Stimulated activated CD4-positive, alpha-beta T cell treated with anti-CD3 and anti-CD28 coated beads, Interleukin-2, amount 100 ng/mL, for 4 hours (primary cell): ENCODE data around the gene ITPA.

Source experiments
- DNase-seq: peaks from one replicate; pipeline ENCODE4 v3.0.0-alpha.2; 2020; ENCODE audit warnings: low read depth

ITPA gene

GRCh38 chr20:3209257-3209945 is at the start of gene ITPA:
Gene ITPA (plus strand): TSS chr20:3209498. CDS start chr20:3209552, 54 bp downstream.
- peak; percentile 22 for DNase-seq

DNA sequence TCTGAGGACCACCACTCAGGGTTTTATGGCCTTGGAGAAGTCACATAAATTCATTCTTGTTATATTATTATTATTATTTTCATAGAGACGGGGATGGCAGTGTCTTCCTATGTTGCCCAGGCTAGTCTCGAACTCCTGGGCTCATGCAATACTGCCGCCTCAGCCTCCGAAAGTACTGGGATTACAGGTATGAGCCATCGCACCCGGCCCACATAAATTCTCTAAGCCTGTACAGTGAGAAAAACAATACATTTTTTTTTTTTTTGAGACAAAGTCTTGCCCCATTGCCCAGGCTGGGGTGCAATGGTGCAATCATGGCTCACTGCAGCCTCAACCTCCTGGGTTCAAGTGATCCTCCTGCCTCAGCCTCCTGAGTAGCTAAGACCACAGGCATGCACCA is 48.9 kb upstream of the ITPA start:
- no peak for DNase-seq

DNA sequence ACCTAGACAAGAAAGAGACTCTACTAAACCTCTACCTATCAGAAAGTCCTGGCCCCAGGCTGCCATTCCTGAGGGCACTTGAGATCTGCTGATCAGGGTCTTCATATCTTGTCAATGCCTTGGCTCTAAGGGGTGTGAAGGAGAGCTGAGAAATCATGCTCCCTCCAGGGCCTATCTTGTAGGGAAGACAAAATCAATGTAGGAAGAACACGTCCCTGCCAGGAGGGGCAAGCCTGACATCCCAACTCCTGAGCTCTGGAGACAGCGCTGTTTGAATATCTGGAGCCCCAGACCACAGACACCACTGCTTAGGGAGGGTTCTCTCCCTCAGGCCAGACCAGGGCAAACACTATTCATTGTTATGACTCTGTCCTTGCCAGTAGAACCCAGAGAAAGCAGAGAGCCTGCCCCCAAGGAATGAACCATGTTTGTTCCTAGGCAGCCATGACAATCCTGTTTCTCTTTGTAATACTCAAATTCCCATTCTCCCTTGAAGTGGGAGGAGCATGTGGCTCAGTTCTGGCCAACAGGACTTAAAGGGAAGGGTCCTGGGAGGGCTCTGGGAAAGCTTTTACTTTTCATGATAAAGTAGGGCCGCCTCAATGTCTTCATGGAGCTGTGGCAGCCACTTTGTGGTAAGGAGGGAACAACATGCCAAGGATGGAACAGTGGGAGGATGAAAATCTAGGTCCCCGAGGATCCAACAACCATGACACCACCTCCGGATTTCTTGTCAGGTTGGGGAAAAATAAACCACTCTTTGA is 47.8 kb upstream of the ITPA start:
- DNase-seq, result no peak

- no peak for DNase-seq
Measured at GRCh38 chr20:3162080-3162611, 47.2 kb upstream of the ITPA start.

DNA sequence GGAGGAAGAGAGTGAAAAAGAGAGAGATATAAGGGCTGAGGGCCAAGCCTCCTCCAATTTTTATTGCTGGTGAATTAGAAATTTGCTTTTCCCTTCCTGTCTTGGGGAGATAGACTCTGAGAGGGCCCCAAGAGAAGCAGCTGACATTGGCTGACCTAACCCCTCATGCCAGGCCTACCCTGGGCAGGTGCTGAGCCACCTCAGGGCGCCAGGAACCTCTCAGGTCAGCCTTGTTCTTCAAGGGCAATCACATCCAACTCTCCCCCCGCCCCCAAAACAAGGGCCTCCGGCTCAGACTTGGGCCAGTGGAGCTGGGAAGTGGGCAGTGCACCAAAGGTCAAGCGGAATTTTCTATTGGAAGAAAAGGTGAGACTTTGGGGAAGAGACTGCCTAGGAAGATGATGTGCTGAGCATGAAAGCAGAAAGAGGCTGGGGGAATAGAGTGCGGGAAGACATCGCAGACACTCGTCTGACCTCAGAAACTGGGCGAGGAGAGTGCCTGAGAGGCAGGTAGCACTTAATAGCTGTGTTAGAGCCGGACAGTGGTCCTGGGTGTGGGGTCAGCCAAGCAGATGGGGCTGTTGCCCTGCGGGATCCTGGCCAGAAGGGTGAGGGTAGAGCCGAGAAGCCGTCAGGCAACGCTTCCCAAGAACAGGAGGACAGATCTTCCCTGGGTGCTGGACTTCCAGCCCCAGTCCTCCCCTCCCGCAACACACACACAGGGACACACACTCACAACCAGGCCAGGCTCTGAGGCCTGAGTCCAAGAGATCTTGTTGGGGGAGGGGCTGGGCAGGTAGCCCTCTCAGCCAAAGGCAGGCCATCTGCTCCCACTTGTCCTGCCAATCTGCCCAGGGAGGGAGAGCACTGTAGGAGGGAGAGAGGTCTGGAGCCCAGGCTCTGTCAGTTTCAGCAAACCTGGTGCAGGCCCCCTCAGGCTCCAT is 45.9 kb upstream of the ITPA start:
- no peak for DNase-seq

DNA sequence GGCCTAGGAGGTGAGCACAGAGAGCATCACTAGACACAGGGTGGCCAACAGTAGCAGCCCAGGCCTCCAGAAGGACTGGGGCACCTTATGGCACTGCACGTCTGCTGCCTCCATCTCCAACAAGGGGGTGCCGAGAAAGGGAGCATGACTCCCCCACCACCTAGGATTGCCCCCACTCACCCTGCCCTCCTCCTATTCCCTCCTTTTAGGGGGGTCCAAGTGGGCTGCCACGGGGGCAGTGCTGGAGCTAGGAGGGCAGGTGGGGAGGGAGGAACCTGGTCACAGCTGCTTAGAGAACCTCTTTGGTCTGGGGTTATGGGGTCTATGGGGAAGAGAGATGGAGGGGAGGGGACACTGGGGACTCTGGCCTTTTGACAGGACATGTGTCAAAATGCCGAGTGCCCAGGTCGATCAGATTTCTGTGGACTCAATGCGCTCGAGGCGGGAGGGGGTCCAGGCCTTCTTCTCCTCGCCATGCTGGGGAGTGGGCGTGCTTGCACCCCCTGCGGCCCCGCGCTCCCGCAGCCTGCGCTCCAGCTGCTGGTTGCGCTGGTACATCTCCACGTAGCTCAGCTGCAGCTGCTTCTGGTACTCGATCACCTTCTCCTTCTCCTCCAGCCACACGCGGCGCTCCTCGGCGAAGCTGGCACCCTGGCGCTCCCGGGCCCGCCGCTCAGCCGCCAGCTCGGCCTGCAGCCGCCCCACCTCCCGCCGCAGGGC is 45.1 kb upstream of the ITPA start:
- no peak for DNase-seq

- DNase-seq, result no peak
Measured at GRCh38 chr20:3164763-3165410, 44.4 kb upstream of the ITPA start.

- DNase-seq, result no peak
Measured at GRCh38 chr20:3165473-3166337, 43.6 kb upstream of the ITPA start.

- no peak for DNase-seq
Measured at GRCh38 chr20:3166338-3166912, 42.9 kb upstream of the ITPA start.

GRCh38 chr20:3166913-3167342 is 42.4 kb upstream of the ITPA start:
- no peak for DNase-seq

DNA sequence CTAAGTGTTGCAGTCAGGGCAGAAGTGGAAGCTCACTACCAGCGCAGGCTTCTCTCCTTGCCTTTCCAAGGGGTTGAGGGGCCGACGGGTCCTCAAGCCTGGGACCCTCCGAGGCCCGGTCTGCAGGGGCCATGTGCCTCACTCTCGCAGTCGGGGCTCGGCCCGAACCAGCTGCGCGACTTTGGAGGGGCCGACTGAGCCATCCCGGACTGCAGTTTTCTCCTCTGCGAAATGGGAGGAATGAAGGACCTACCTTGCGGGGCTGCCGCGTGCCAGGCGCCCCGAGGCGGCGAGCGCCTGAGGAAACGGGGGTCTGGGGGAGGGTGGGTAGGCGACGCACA is 41.6 kb upstream of the ITPA start:
- DNase-seq, result no peak

DNA sequence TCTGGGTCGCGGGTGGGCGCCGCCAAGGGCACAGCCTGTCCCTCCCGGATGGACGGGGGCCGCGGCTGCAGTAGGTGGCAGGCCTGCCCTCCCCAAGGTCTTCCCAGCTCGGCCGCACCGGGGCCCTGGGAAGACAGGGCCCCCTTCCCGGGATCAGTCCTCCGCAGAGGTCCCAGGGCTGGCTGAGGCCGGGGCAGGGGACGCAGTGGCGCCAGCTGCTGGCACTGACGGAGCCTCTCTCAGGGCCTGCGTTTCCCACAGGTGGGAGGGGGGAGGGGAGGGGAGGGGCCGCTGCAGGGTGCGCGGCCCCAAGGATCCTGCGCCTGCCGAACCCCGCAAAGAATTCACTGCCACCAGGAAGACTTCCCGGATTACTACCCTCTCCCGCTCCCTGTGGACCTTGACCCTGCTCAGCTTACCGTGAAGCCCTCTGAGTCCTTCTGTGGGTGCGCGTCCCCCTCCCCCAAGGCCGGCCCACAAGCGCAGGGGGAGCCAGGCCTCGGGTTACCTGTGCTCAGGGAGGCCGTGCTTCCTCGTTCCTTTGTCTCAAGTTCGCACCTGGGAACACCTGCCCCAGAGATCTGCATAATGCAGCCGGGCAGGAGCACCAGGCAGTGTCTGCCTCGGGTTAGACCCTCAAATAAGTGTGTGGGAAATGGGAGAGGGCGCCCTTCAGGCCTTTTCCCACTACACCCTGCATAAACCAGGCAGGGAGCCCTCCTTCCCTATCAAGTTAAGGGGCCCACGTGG is 41.0 kb upstream of the ITPA start:
- no peak for DNase-seq

DNA sequence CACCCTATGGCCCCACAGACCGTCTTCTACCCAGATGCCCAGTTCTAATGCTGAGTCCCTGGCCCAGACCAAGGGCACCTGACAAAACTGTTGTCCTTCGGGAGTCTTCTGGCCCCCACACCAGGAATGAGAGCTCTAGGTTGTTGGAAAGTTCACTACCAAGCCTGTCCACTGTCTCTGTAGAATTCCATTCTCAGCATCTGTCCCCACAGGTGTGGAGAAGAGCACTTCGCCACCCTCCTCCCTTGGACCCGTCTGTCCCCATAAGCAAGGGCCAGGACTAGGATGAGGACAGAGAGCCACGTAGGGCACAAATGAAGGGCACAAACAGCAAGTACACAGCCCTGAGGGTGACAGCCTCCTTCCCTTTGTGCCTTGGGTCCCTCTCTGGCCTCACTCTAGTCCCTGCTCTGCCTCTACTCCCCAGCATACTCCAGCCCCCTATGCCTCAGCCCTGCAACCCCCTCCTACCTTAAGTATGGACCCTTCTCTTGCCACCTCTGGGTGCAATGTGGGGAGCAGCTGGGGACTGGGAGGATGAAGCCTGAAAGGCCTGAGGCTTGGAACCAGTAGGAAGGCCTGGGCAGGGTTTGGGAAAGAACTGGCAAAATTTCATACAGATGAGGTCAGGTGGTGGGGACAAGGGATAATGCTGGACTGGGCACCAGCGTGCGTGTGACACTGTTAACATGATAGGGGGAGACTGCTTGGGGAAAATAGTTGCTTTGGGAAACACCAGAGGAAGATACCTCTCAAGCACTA is 40.3 kb upstream of the ITPA start:
- DNase-seq, result no peak

GRCh38 chr20:3171391-3172125 is 37.7 kb upstream of the ITPA start:
- DNase-seq, result no peak

- DNase-seq, result no peak
Measured at GRCh38 chr20:3172126-3172932, 37.0 kb upstream of the ITPA start.

DNA sequence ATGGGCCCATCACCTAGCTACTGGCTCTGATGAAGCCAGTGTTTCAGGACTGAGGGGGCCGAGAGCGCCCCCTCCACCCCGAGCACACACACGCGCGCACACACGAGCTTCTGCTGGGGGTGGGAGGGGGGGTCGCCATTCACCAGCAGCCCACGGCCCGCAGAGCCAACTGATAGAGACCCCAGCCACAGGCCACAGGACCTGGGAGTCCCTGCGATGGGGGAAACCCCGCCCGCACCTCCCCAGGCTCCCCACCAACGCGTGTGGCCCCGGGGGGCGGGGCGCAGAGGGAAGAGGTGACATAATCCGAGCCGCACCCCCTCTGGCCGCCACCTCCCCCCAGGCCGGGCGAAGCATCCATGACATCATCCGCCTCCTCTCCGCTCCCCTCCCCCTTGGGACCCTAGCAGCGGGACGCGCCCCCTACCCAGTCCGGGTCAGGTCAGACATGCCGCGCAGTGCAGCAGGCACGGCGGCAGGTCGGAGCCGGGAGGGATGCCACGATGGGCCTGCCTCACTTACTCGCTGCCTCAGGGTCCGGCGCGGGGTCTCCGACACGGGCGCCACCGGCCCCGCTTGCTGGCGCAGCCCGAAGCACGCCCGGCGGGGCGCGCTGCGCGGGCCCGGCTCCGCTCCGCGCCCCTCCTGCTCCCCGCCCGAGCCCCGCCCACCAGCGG is 36.2 kb upstream of the ITPA start, which contains the start of gene LZTS3:
Gene LZTS3 (minus strand): TSS at position 617 of the 677 bp plus-strand sequence. CDS start 6,386 bp downstream, outside the sequence.
- peak; percentile 84 for DNase-seq
